Dendritic cell treated with granulocyte-macrophage colony-stimulating factor and Interleukin-4, amounts not matched to agents 40 ng/mL and 50 ng/mL, for 4 days (primary cell): Measurements from ENCODE around the gene CCDC182.

ENCODE experiments used
- H3K27ac Mint-ChIP-seq: one replicate; pipeline ENCODE4 v1.8.0; 2022; ENCODE audit warnings: mild to moderate bottlenecking, mixed read lengths
- H3K27me3 Mint-ChIP-seq: one replicate; pipeline ENCODE4 v1.8.0; 2022; ENCODE audit warnings: mild to moderate bottlenecking, mixed read lengths
- H3K36me3 Mint-ChIP-seq: one replicate; pipeline ENCODE4 v1.8.0; 2022; ENCODE audit warnings: low read depth, mixed read lengths
- H3K4me1 Mint-ChIP-seq: one replicate; pipeline ENCODE4 v1.8.0; 2022; ENCODE audit warnings: low read depth, mixed read lengths
- H3K4me3 Mint-ChIP-seq: one replicate; pipeline ENCODE4 v1.8.0; 2022; ENCODE audit warnings: mild to moderate bottlenecking, moderate library complexity, mixed read lengths
- H3K9me3 Mint-ChIP-seq: one replicate; pipeline ENCODE4 v1.8.0; 2022; ENCODE audit warnings: mixed read lengths
- intact Hi-C: fragments of 100-400 bp; cut with micrococcal nuclease; formaldehyde crosslinking; loops from one replicate; pipeline ENCODE4 v1.15.0; 2022

The CCDC182 gene

GRCh38 chr17:57750109-57750871, 5.2 kb upstream of the CCDC182 start:
- intact Hi-C loops: no loop called here
- H3K27ac Mint-ChIP-seq: no peak overlapping the region
- no peak overlapping the region for H3K4me3 Mint-ChIP-seq
- peaks cover 4% of the 10 kb centered on the region for H3K27me3 Mint-ChIP-seq
- peaks cover 33% of the 10 kb centered on the region for H3K4me1 Mint-ChIP-seq
- no peaks in the 10 kb centered on the region for H3K9me3 Mint-ChIP-seq
- no peaks in the 10 kb centered on the region for H3K36me3 Mint-ChIP-seq

DNA sequence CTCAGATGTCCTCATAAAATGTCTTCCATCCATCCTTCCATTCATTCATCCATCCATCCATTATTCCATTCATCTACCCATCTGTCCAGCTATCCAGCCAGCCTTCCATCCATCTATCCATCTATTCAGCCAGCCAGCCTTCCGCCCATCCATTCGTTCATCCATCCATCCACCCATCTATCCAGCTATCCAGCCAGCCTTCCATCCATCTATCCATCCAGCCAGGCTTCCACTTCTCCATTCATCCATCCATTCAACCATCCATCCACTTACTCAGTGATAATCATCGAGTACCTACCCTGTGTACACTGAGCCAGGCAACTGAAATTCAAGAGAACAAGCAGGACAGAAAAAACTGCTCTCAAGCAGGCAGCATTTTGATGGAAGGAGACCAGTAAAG, 4.6 kb upstream of the CCDC182 start:
- H3K36me3 Mint-ChIP-seq: no peaks in the 10 kb centered on the region
- peaks cover 39% of the 10 kb centered on the region for H3K4me1 Mint-ChIP-seq
- peaks cover 4% of the 10 kb centered on the region for H3K27me3 Mint-ChIP-seq
- intact Hi-C loops: loop anchor here (10.0 kb wide), 1 partner anchor 615 kb away; no protein-coding TSS in a partner anchor
- H3K9me3 Mint-ChIP-seq: no peaks in the 10 kb centered on the region
- no peak overlapping the region for H3K4me3 Mint-ChIP-seq
- H3K27ac Mint-ChIP-seq: no peak overlapping the region

DNA sequence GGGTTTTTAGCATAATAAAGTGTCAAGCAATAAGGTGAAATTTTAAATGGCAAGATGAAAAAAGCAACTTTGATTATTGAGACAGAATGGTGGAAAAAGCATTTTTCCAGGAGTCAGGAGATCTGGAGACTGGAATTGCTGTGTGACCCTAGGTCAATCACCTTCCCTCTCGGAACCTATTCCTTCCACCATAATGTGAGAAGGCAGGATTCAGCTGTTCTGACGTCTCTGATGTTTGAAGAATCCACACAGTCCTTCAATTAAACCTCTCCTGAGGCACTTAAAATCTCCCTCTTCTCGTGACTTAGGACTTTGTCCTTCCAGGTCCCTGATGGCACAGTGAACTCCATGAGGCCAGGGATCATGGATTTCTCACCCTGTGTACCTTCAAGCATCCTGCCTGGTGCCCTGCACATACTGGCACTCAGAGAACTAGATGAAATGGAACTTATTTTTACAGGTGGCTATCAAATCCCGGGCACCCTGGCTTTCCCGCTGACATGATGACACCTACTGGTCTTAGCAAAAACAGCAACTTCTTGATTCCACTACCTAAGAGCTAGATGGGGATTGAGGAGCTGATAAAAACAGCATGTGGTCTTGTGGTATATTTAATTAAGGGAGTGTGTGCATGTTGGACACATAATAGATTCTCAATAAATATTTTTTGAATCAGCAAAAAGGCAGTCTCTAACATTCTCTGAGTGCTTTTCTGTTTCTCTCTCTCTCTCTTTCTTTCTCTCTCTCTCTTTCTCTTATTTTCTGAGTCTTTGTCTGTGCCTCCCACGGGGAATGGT, 2.3 kb upstream of the CCDC182 start:
- Mint-ChIP-seq H3K36me3 (no peaks in the 10 kb centered on the region), H3K27me3 (peaks cover 4% of the 10 kb centered on the region), H3K9me3 (no peaks in the 10 kb centered on the region), H3K4me3 (no peak overlapping the region), H3K27ac (no peak overlapping the region), H3K4me1 (peaks cover 49% of the 10 kb centered on the region)
- intact Hi-C loops: loop anchor here (2.0 to 10.0 kb wide), 2 partner anchors 505 to 613 kb away; no protein-coding TSS in a partner anchor

- H3K36me3 Mint-ChIP-seq: no peaks in the 10 kb centered on the region
- H3K4me1 Mint-ChIP-seq: peaks cover 37% of the 10 kb centered on the region
- no peak overlapping the region for H3K27ac Mint-ChIP-seq
- H3K4me3 Mint-ChIP-seq: no peak overlapping the region
- peaks cover 5% of the 10 kb centered on the region for H3K27me3 Mint-ChIP-seq
- no peaks in the 10 kb centered on the region for H3K9me3 Mint-ChIP-seq
- intact Hi-C loops: loop anchor here (2.0 to 10.0 kb wide), 2 partner anchors 503 to 611 kb away; no protein-coding TSS in a partner anchor
Measured at GRCh38 chr17:57746221-57746620, 1.1 kb upstream of the CCDC182 start.

DNA sequence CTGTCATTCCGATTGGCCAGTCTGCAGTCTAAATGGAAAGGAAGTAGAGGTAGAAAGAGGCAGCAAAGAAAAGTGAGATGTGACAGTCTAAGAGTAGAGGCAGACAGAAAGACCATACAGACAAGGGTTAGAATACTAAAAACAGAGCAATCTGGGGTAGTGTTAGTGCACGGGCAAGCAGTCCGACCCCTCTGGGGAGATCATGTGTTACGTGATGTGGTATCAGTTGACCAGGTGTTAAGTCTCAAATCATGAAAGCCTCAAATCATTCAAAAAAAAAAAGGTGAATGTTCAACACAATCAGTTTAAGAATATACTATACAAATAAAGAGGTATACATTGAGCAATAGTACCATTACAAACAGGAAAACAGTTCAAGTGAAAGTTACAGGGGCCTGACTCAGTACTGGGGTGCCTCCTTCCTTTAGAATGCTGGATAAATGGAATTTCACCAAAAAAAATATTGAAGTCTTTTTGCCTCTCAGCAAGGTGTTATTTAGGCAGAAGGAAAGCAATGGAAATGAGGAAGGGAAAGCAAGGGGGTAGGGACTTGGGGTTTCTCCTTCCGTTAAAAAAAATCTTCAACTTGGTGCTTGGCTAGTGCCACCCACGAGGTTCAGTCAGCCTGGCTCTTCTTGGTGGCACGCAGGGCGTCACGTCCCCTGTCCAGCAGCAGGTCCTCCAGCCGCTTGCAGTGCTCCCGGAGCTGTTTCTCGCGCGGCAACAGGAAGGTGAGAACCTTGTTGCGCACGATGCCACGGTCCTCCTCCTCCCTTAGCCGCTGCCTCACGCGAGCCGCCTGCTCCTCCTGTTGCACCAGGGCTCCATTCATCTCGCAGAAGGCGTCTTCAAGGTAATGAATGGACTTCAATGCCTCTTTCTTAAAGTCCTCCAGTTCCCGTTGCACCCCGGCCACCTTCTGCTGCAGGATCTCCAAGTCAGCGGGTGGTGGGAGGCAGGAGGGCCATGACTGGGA, 616 bp downstream of the CCDC182 start:
- intact Hi-C loops: loop anchor here (10.0 kb wide), 1 partner anchor 610 kb away; no protein-coding TSS in a partner anchor
- Mint-ChIP-seq H3K36me3 (no peaks in the 10 kb centered on the region), H3K27ac (no peak overlapping the region)

GRCh38 chr17:57740235-57740528, 4.9 kb downstream of the CCDC182 start:
- no peaks in the 10 kb centered on the region for H3K9me3 Mint-ChIP-seq
- intact Hi-C loops: loop anchor here (10.0 kb wide), 1 partner anchor 605 kb away; no protein-coding TSS in a partner anchor
- peaks cover 9% of the 10 kb centered on the region for H3K27me3 Mint-ChIP-seq
- H3K27ac Mint-ChIP-seq: no peak overlapping the region
- no peak overlapping the region for H3K4me3 Mint-ChIP-seq
- H3K4me1 Mint-ChIP-seq: peaks cover 15% of the 10 kb centered on the region
- H3K36me3 Mint-ChIP-seq: no peaks in the 10 kb centered on the region

More for the DNA sequence above, 616 bp downstream of the CCDC182 start:
- H3K4me3 Mint-ChIP-seq: no peak overlapping the region
- H3K9me3 Mint-ChIP-seq: no peaks in the 10 kb centered on the region
- H3K4me1 Mint-ChIP-seq: peaks cover 20% of the 10 kb centered on the region
- peaks cover 10% of the 10 kb centered on the region for H3K27me3 Mint-ChIP-seq

- peaks cover 9% of the 10 kb centered on the region for H3K4me1 Mint-ChIP-seq
- intact Hi-C loops: loop anchor here (10.0 kb wide), 1 partner anchor 605 kb away; no protein-coding TSS in a partner anchor
- no peaks in the 10 kb centered on the region for H3K9me3 Mint-ChIP-seq
- no peak overlapping the region for H3K4me3 Mint-ChIP-seq
- H3K27ac Mint-ChIP-seq: no peak overlapping the region
- H3K36me3 Mint-ChIP-seq: no peaks in the 10 kb centered on the region
- peaks cover 9% of the 10 kb centered on the region for H3K27me3 Mint-ChIP-seq
Measured at GRCh38 chr17:57739402-57740234, 5.5 kb downstream of the CCDC182 start.

- Mint-ChIP-seq H3K27me3 (peaks cover 10% of the 10 kb centered on the region), H3K27ac (no peak overlapping the region), H3K4me1 (no peaks in the 10 kb centered on the region), H3K4me3 (no peak overlapping the region), H3K36me3 (no peaks in the 10 kb centered on the region), H3K9me3 (no peaks in the 10 kb centered on the region)
- intact Hi-C loops: no loop called here
Measured at GRCh38 chr17:57737450-57737849, 7.6 kb downstream of the CCDC182 start.

DNA sequence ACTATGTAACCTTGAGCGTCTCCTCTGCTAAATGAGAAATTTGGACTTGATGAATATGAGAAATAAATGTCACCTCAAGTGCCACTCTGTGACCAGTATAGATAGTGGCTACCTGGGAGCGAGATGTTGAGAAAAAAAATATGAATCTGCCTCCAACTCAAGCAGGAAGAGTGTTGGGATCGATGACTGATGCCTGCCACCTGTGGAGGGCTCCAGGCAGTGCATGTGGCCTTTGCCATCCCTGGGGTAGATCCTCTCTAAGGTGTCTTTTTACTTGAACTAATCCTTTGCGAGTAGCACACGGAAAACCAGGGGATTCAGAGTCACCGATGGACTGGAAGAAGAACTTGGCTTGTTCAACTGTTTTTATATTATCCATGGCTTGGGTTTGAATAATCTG, 9.4 kb downstream of the CCDC182 start:
- Mint-ChIP-seq H3K27me3 (peaks cover 9% of the 10 kb centered on the region), H3K9me3 (no peaks in the 10 kb centered on the region), H3K27ac (no peak overlapping the region), H3K36me3 (no peaks in the 10 kb centered on the region), H3K4me3 (no peak overlapping the region), H3K4me1 (no peaks in the 10 kb centered on the region)
- intact Hi-C loops: no loop called here

DNA sequence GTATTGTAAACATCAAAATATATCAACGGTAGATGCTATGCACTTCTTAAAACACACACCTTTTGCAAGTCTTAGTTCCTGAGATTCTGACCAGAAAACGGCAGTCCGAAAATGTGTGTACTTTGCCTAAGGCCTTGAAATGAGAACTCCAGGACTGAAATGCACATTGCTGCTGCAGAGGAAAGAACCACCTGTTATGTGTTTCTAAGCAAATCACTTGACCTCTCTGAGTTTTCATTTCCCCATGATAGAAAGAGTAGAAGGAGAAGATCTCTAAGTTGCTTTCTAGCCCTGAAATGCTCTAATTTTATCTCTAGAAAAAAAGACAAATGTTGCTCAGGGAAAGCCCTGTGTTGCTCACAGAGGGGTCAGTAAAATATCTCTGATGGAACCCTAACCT, 9.9 kb downstream of the CCDC182 start:
- peaks cover 8% of the 10 kb centered on the region for H3K27me3 Mint-ChIP-seq

GRCh38 chr17:57733085-57733484, 12.0 kb downstream of the CCDC182 start:
- Mint-ChIP-seq H3K27me3 (peaks cover 1% of the 10 kb centered on the region), H3K4me3 (no peak overlapping the region), H3K36me3 (no peaks in the 10 kb centered on the region), H3K9me3 (no peaks in the 10 kb centered on the region), H3K4me1 (no peaks in the 10 kb centered on the region), H3K27ac (no peak overlapping the region)
- intact Hi-C loops: no loop called here

More for the DNA sequence above, 9.9 kb downstream of the CCDC182 start:
- Mint-ChIP-seq H3K9me3 (no peaks in the 10 kb centered on the region), H3K27ac (no peak overlapping the region), H3K36me3 (no peaks in the 10 kb centered on the region), H3K4me3 (no peak overlapping the region), H3K4me1 (no peaks in the 10 kb centered on the region)
- intact Hi-C loops: no loop called here

- Mint-ChIP-seq H3K9me3 (no peaks in the 10 kb centered on the region), H3K4me3 (no peak overlapping the region), H3K27me3 (peaks cover 1% of the 10 kb centered on the region), H3K4me1 (no peaks in the 10 kb centered on the region), H3K36me3 (no peaks in the 10 kb centered on the region), H3K27ac (no peak overlapping the region)
- intact Hi-C loops: no loop called here
Measured at GRCh38 chr17:57732062-57732461, 13.0 kb downstream of the CCDC182 start.
